ENCODE results near the gene KNL1.

- TF ChIP-seq CTCF (conservative IDR thresholded peaks at IDR 0.05) (no peak), EZH2 (IDR thresholded peaks at IDR 0.05; ENCODE audit: low read depth) (no peak)
Observed at GRCh38 chr15:40550341-40551037, 43.6 kb upstream of the KNL1 start.

Measured in PC-9 (cell line).